ENCODE data around the gene UFD1.

The UFD1 gene

DNA sequence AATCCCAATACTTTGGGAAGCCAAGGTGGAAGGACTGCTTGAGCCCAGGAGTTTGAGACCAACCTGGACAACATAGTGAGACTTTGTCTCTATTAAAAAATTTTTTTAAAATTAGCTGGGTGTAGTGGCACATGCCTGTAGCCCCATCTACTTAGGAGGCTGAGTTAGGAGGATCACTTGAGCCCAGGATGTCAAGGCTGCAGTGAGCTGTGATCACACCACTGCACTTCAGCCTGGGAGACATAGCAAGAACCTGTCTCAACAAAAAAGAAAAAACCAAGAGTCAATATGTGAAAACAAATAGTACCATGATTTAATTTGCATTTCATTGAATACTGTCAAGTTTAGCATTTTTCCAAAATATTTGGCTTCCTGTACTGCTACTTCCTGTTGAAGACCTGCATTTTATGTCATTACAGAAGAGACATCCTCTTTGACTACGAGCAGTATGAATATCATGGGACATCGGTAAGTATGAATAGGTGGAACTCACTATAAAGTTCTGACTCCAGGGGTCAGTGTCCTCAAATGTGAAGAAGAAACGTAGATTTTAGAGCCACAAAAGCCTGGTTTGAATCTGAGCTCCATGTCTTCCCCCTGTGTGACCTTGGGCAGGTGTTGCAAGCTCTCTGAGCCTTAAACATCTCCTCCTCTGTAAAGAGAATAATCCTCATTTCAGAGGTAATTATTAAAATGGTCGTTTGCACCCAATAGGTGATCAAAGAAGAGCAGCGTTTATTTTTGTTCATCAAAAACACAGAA is 16.8 kb upstream of the UFD1 start:
- no peaks in the 10 kb centered on the region for H3K4me1 ChIP-seq (ENCODE audit: control insufficient read depth, insufficient read depth, low read length, poor library complexity, severe bottlenecking)
- no peak for DNase-seq
- no peak overlapping the region for H3K27ac ChIP-seq (ENCODE audit: insufficient read depth, low read length, poor library complexity, severe bottlenecking)
- H3K36me3 ChIP-seq (ENCODE audit: control insufficient read depth, insufficient read depth, low read length), result no peaks in the 10 kb centered on the region
- H3K27me3 ChIP-seq (replicated peaks; ENCODE audit: control insufficient read depth, insufficient read depth, low read length, poor library complexity, severe bottlenecking), result no peaks in the 10 kb centered on the region
- H3K9me3 ChIP-seq (ENCODE audit: control insufficient read depth, low read length), result no peaks in the 10 kb centered on the region
- no peak overlapping the region for H3K4me3 ChIP-seq (ENCODE audit: insufficient read depth, low read depth, low read length, poor library complexity, severe bottlenecking)

DNA sequence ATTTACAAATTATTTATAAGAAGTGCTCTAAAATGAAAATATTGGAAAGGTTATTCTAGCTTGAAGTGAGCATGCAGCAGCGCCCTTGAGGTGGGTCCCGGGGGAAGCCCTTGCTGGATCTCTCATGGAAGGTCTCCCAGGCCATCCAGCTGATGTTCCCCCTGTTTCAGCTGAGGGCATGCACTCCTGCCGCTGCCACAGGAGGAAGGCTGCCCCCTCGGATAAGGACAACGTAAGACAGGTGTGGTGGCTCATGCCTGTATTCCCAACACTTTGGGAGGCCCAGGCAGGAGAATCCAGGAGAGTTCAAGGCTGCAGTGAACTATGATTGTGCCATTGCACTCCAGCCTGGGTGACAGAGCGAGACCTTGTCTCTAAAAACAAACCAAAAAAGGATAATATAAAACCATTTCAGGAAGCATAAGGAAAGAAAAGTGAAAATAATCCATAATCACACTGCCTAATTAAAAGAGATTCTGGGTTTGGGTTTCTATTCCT is 15.7 kb upstream of the UFD1 start:
- Histone ChIP-seq H3K4me3 (ENCODE audit: insufficient read depth, low read depth, low read length, poor library complexity, severe bottlenecking) (no peak overlapping the region), H3K27ac (ENCODE audit: insufficient read depth, low read length, poor library complexity, severe bottlenecking) (no peak overlapping the region), H3K9me3 (ENCODE audit: control insufficient read depth, low read length) (no peaks in the 10 kb centered on the region), H3K4me1 (ENCODE audit: control insufficient read depth, insufficient read depth, low read length, poor library complexity, severe bottlenecking) (no peaks in the 10 kb centered on the region), H3K27me3 (replicated peaks; ENCODE audit: control insufficient read depth, insufficient read depth, low read length, poor library complexity, severe bottlenecking) (no peaks in the 10 kb centered on the region), H3K36me3 (ENCODE audit: control insufficient read depth, insufficient read depth, low read length) (no peaks in the 10 kb centered on the region)
- no peak for DNase-seq

DNA sequence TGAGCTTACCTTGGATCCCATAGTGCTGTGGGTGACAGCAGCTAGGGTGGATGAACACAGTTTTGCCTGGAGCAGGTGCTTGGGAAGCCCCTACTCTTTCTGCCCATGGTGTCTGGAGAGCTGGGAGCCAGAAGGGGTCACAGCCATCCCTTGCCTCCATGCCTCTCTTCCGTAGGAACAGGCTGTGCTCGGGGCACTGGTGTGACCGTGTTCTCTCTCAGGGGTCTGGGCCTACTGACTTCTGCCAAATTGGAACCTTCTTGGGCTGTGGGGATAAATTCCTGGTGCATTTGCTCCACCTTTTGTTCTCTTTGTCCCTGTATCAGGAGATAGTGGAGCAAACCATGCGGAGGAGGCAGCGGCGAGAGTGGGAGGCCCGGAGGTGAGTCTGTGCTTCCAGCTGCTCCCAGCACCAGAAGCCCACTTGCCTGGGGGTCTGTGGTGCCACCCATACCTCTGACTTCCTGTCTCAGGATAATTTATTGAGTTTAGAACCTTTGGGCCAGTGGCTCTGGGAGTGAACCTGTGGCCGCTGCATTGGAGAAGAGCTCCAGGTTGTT is 15.1 kb upstream of the UFD1 start:
- H3K4me3 ChIP-seq (ENCODE audit: insufficient read depth, low read depth, low read length, poor library complexity, severe bottlenecking), result no peak overlapping the region
- no peak for DNase-seq
- H3K27ac ChIP-seq (ENCODE audit: insufficient read depth, low read length, poor library complexity, severe bottlenecking), result no peak overlapping the region
- H3K4me1 ChIP-seq (ENCODE audit: control insufficient read depth, insufficient read depth, low read length, poor library complexity, severe bottlenecking), result no peaks in the 10 kb centered on the region
- H3K36me3 ChIP-seq (ENCODE audit: control insufficient read depth, insufficient read depth, low read length), result no peaks in the 10 kb centered on the region
- H3K9me3 ChIP-seq (ENCODE audit: control insufficient read depth, low read length), result no peaks in the 10 kb centered on the region
- H3K27me3 ChIP-seq (replicated peaks; ENCODE audit: control insufficient read depth, insufficient read depth, low read length, poor library complexity, severe bottlenecking), result no peaks in the 10 kb centered on the region

DNA sequence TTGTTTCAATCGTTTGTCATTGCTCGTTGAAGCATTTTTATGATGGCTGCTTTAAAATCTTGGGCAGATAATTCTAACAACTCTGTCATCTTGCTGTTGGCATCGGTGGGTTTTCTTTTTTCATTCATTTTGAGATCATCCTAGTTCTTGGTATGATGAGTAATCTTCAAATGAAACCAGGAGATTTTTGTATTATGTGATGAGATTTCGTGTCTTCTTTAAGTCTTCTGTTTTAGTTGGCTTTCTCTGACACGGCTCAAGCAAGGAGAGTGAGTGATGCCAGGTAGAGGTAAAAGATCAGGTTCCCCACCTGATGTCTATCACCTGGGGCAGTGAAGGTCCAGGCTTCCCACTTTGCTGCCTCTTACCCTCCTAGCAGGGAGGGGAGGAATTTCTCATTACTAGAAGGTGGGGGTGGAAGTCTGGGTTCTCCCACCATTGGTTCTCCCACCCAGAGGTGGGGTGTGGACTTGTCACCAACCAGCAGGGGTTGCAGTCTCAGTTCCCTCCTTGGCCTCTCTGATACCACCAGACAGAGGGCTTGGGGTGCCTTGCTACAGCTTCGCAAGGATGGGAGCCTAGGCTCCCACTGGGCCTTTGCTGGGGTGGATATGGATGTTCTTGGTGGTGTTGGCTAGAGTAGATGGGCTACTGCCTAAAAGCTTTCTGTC is 13.6 kb upstream of the UFD1 start:
- Histone ChIP-seq H3K27ac (ENCODE audit: insufficient read depth, low read length, poor library complexity, severe bottlenecking) (no peak overlapping the region), H3K4me3 (ENCODE audit: insufficient read depth, low read depth, low read length, poor library complexity, severe bottlenecking) (no peak overlapping the region), H3K4me1 (ENCODE audit: control insufficient read depth, insufficient read depth, low read length, poor library complexity, severe bottlenecking) (no peaks in the 10 kb centered on the region), H3K9me3 (ENCODE audit: control insufficient read depth, low read length) (no peaks in the 10 kb centered on the region), H3K36me3 (ENCODE audit: control insufficient read depth, insufficient read depth, low read length) (no peaks in the 10 kb centered on the region), H3K27me3 (replicated peaks; ENCODE audit: control insufficient read depth, insufficient read depth, low read length, poor library complexity, severe bottlenecking) (no peaks in the 10 kb centered on the region)
- DNase-seq, result no peak

- no peaks in the 10 kb centered on the region for H3K4me1 ChIP-seq (ENCODE audit: control insufficient read depth, insufficient read depth, low read length, poor library complexity, severe bottlenecking)
- H3K4me3 ChIP-seq (ENCODE audit: insufficient read depth, low read depth, low read length, poor library complexity, severe bottlenecking), result no peak overlapping the region
- no peaks in the 10 kb centered on the region for H3K36me3 ChIP-seq (ENCODE audit: control insufficient read depth, insufficient read depth, low read length)
- H3K27me3 ChIP-seq (replicated peaks; ENCODE audit: control insufficient read depth, insufficient read depth, low read length, poor library complexity, severe bottlenecking), result no peaks in the 10 kb centered on the region
- no peak for DNase-seq
- H3K9me3 ChIP-seq (ENCODE audit: control insufficient read depth, low read length), result no peaks in the 10 kb centered on the region
- H3K27ac ChIP-seq (ENCODE audit: insufficient read depth, low read length, poor library complexity, severe bottlenecking), result no peak overlapping the region
These were observed 11.7 kb upstream of the UFD1 start for GRCh38 chr22:19490628-19491230.

DNA sequence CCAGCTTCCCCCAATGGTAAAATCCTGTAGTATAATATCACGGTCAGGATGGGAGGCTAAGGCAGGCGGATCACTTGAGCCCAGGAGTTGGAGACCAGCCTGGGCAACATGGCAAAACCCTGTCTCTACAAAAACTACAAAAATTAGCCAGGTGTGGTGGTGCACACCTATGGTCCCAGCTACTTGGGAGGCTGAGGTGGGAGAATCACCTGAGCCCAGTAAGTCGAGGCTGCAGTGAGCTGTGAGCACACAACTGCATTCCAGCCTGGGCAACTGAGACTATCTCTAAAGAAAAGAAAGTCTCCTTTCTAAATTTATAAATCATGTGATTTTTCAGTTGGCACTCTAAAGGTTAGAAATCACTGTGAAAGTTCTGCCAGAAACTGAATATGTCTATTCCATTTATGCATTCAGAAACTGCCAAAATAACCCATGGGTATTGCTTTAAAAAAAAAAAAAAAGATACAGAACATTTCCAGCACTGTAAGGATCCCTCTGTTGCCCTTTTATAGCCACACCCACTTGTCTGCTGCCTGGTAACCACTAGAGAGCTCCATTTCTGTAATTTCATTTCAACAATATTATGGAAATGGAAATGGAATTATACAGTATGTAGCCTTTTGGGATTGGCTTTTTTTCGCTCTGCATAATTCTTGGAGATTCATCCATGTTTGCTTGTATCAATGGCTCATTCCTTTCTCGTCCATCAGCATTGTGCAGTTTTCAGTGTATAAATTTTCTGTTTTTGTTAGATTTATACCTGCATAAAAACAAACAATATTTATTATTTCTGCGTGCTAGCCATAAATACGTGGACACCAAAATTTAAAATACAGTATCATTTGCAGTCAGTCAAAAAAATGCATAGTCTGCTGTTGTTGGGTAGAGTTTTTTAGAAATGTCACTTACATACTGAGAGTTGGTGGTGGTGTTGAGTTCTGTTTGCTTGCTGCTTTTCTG is 10.2 kb upstream of the UFD1 start:
- no peak for DNase-seq
- Histone ChIP-seq H3K27me3 (replicated peaks; ENCODE audit: control insufficient read depth, insufficient read depth, low read length, poor library complexity, severe bottlenecking) (no peaks in the 10 kb centered on the region), H3K4me1 (ENCODE audit: control insufficient read depth, insufficient read depth, low read length, poor library complexity, severe bottlenecking) (no peaks in the 10 kb centered on the region), H3K27ac (ENCODE audit: insufficient read depth, low read length, poor library complexity, severe bottlenecking) (no peak overlapping the region), H3K36me3 (ENCODE audit: control insufficient read depth, insufficient read depth, low read length) (no peaks in the 10 kb centered on the region), H3K9me3 (ENCODE audit: control insufficient read depth, low read length) (no peaks in the 10 kb centered on the region), H3K4me3 (ENCODE audit: insufficient read depth, low read depth, low read length, poor library complexity, severe bottlenecking) (no peak overlapping the region)

GRCh38 chr22:19488285-19488684 is 9.3 kb upstream of the UFD1 start:
- Histone ChIP-seq H3K4me1 (ENCODE audit: control insufficient read depth, insufficient read depth, low read length, poor library complexity, severe bottlenecking) (no peaks in the 10 kb centered on the region), H3K27me3 (replicated peaks; ENCODE audit: control insufficient read depth, insufficient read depth, low read length, poor library complexity, severe bottlenecking) (no peaks in the 10 kb centered on the region), H3K4me3 (ENCODE audit: insufficient read depth, low read depth, low read length, poor library complexity, severe bottlenecking) (no peak overlapping the region), H3K9me3 (ENCODE audit: control insufficient read depth, low read length) (no peaks in the 10 kb centered on the region), H3K27ac (ENCODE audit: insufficient read depth, low read length, poor library complexity, severe bottlenecking) (no peak overlapping the region), H3K36me3 (ENCODE audit: control insufficient read depth, insufficient read depth, low read length) (no peaks in the 10 kb centered on the region)
- DNase-seq, result no peak

DNA sequence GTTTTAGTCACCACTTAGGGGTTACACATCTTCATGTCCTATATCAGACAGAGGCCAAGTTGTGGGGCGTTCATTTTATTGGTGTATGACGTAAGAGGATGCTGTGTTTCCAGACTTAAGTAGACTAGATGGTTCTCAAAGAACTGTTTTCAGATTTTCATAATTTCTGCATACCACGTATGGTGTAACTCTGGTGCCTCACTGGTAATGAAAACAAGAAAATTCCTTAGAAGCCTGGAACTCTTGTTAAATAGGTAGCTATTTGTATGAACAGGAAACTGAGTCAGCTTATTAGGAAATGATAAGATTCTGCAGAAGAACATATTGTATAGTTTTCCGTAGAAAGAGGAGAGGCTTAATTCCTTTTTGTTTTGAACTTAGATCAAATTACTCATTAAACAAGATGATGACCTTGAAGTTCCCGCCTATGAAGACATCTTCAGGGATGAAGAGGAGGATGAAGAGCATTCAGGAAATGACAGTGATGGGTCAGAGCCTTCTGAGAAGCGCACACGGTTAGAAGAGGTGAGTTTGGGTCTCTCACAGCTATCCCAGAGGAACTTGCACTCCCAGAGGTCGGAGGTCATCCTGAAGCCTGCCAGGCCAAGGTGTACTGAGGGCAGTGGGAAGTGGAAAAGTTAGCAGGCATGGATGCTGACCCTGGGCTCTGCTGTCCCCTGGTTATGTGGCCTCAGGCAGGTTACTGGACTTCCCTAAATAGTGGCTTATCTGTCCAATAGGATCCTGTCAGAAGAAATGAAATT is 4.7 kb upstream of the UFD1 start:
- Histone ChIP-seq H3K27me3 (replicated peaks; ENCODE audit: control insufficient read depth, insufficient read depth, low read length, poor library complexity, severe bottlenecking) (no peaks in the 10 kb centered on the region), H3K9me3 (ENCODE audit: control insufficient read depth, low read length) (no peaks in the 10 kb centered on the region), H3K27ac (ENCODE audit: insufficient read depth, low read length, poor library complexity, severe bottlenecking) (no peak overlapping the region), H3K4me1 (ENCODE audit: control insufficient read depth, insufficient read depth, low read length, poor library complexity, severe bottlenecking) (peaks cover 5% of the 10 kb centered on the region), H3K4me3 (ENCODE audit: insufficient read depth, low read depth, low read length, poor library complexity, severe bottlenecking) (no peak overlapping the region), H3K36me3 (ENCODE audit: control insufficient read depth, insufficient read depth, low read length) (no peaks in the 10 kb centered on the region)
- DNase-seq, result no peak

GRCh38 chr22:19482297-19482696 is 3.3 kb upstream of the UFD1 start:
- Histone ChIP-seq H3K27me3 (replicated peaks; ENCODE audit: control insufficient read depth, insufficient read depth, low read length, poor library complexity, severe bottlenecking) (no peaks in the 10 kb centered on the region), H3K4me3 (ENCODE audit: insufficient read depth, low read depth, low read length, poor library complexity, severe bottlenecking) (no peak overlapping the region), H3K36me3 (ENCODE audit: control insufficient read depth, insufficient read depth, low read length) (no peaks in the 10 kb centered on the region), H3K4me1 (ENCODE audit: control insufficient read depth, insufficient read depth, low read length, poor library complexity, severe bottlenecking) (peaks cover 9% of the 10 kb centered on the region), H3K27ac (ENCODE audit: insufficient read depth, low read length, poor library complexity, severe bottlenecking) (no peak overlapping the region), H3K9me3 (ENCODE audit: control insufficient read depth, low read length) (no peaks in the 10 kb centered on the region)
- DNase-seq, result no peak
